Progenitor cell of endocrine pancreas (in vitro differentiated cells): ENCODE measurements around the gene GALNTL6. TPM values are rescaled to one million over a fixed set of nuclear protein-coding genes. Genes with fewer than 3 reads are reported as not detected.

ENCODE experiments used
- DNase-seq: peaks from one replicate; pipeline ENCODE4 v3.0.0; 2021; ENCODE audit warnings: low spot score; ENCODE audit not compliant: unreplicated experiment
- H3K27ac Mint-ChIP-seq: 2 replicates; pipeline ENCODE4 v1.8.0; 2021; ENCODE audit warnings: mild to moderate bottlenecking, moderate library complexity, mixed read lengths
- H3K27me3 Mint-ChIP-seq: 2 replicates; pipeline ENCODE4 v1.8.0; 2021; ENCODE audit warnings: mixed read lengths
- H3K36me3 Mint-ChIP-seq: 2 replicates; pipeline ENCODE4 v1.8.0; 2022; ENCODE audit warnings: mixed read lengths; ENCODE audit not compliant: insufficient read depth
- H3K4me1 Mint-ChIP-seq: 2 replicates; pipeline ENCODE4 v1.8.0; 2021; ENCODE audit warnings: low read depth, mixed read lengths
- H3K4me3 Mint-ChIP-seq: 2 replicates; pipeline ENCODE4 v1.8.0; 2021; ENCODE audit warnings: low read depth, mild to moderate bottlenecking, moderate library complexity, mixed read lengths
- H3K9me3 Mint-ChIP-seq: 2 replicates; pipeline ENCODE4 v1.8.0; 2021; ENCODE audit warnings: low read depth, mixed read lengths
- total RNA-seq: library from RNA; stranded (reverse); gene quantifications from 2 replicates; pipeline ENCODE4 v1.2.1, GENCODE V29; 2021
- TF ChIP-seq, protein P1 (sequence below): fragments of 200-600 bp; sonication (generic); IDR thresholded peaks from one replicate; pipeline ENCODE4 v1.5.0; 2021; ENCODE audit warnings: antibody characterized with exemption, mild to moderate bottlenecking; ENCODE audit not compliant: unreplicated experiment

GALNTL6 gene
- total RNA-seq, 1 donor from 2014 or later = 0.14 TPM

DNA sequence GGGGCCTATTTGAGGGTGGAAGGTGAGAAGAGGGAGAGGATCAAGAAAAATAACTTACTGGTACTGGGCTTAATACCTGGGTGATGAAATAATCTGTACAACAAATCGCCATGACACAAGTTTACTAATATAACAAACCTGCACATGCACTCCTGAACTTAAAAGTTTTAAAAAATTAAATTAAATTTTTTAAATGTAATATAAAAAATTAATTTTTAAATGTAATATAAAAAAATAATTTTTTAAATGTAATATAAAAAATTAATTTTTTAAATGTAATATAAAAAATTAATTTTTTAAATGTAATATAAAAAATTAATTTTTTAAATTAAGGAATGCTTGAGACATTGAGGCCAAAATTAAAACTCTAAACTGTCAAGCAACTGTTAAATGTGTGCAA is 1231.1 kb downstream of the GALNTL6 start:
- H3K4me3 Mint-ChIP-seq = no peak overlapping the region
- peaks cover 19% of the 10 kb centered on the region for H3K4me1 Mint-ChIP-seq
- no peaks in the 10 kb centered on the region for H3K9me3 Mint-ChIP-seq
- H3K27me3 Mint-ChIP-seq = no peaks in the 10 kb centered on the region
- TF ChIP-seq, protein P1, sequence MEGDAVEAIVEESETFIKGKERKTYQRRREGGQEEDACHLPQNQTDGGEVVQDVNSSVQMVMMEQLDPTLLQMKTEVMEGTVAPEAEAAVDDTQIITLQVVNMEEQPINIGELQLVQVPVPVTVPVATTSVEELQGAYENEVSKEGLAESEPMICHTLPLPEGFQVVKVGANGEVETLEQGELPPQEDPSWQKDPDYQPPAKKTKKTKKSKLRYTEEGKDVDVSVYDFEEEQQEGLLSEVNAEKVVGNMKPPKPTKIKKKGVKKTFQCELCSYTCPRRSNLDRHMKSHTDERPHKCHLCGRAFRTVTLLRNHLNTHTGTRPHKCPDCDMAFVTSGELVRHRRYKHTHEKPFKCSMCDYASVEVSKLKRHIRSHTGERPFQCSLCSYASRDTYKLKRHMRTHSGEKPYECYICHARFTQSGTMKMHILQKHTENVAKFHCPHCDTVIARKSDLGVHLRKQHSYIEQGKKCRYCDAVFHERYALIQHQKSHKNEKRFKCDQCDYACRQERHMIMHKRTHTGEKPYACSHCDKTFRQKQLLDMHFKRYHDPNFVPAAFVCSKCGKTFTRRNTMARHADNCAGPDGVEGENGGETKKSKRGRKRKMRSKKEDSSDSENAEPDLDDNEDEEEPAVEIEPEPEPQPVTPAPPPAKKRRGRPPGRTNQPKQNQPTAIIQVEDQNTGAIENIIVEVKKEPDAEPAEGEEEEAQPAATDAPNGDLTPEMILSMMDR = no peak
- no peak overlapping the region for H3K27ac Mint-ChIP-seq
- DNase-seq = no peak
- no peaks in the 10 kb centered on the region for H3K36me3 Mint-ChIP-seq

DNA sequence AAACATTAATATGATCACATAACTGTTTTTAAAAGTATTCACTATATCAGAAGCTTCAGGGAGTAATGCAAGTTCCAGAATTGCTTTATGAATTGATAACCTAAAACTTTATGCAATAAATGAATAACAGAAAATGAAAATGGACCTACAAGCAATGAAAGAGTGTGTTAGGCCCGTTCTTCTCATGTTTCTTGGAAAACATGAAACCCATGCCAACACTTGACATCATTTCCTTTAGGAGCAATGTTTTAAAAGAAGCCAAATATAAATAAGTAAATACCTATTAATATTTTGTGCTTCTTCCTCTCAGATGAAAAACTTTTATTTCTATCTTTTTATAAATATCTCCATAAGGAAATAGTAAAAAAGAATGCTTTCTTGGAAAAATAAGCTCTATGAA is 1232.4 kb downstream of the GALNTL6 start:
- no peaks in the 10 kb centered on the region for H3K36me3 Mint-ChIP-seq
- TF ChIP-seq, protein P1 = no peak
- no peak overlapping the region for H3K4me3 Mint-ChIP-seq
- peaks cover 9% of the 10 kb centered on the region for H3K4me1 Mint-ChIP-seq
- DNase-seq = no peak
- H3K27me3 Mint-ChIP-seq = no peaks in the 10 kb centered on the region
- no peak overlapping the region for H3K27ac Mint-ChIP-seq
- H3K9me3 Mint-ChIP-seq = no peaks in the 10 kb centered on the region

DNA sequence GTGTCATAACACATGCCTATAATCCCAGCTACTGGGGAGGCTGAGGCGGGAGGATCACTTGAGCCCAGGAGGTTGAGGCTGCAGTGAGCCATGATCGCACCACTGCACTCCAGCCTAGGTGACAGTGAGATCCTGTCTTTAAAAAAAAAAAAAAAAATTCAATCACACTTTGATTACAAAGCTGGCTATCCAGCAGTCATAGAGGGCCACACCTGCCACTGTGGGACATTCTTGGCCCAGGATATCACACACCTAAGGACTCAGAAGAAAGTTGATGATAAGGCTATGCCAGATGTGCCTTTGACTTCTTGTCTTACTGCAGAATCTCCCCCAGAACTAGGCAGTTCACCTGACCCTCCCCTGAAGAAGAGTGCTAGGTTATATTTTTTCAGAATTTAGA is 1232.9 kb downstream of the GALNTL6 start:
- Mint-ChIP-seq H3K27ac (no peak overlapping the region), H3K9me3 (no peaks in the 10 kb centered on the region), H3K4me3 (no peak overlapping the region), H3K27me3 (no peaks in the 10 kb centered on the region), H3K36me3 (no peaks in the 10 kb centered on the region), H3K4me1 (peaks cover 8% of the 10 kb centered on the region)
- TF ChIP-seq, protein P1 = no peak
- DNase-seq = no peak

DNA sequence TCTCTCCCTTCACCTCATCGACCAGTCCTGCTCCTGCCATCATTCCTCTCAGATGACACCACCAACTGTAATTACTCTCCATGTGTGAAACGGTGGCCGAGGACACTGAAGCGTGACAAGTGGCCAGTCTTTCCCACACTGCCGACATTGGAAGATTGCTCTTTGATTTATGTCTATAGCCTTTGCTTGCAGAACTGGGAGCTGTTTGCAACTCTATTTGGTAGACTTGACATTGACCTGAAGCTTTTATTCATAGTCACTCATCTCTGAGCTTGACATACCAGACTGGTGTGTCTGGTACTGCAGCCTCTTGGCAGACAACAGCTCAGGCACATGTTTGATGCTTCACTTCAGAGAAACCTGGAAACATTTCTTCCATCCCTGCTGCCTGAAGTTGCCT is 1233.6 kb downstream of the GALNTL6 start:
- TF ChIP-seq, protein P1 = no peak
- DNase-seq = no peak
- no peak overlapping the region for H3K27ac Mint-ChIP-seq
- no peaks in the 10 kb centered on the region for H3K27me3 Mint-ChIP-seq
- no peaks in the 10 kb centered on the region for H3K36me3 Mint-ChIP-seq
- peaks cover 8% of the 10 kb centered on the region for H3K4me1 Mint-ChIP-seq
- no peaks in the 10 kb centered on the region for H3K9me3 Mint-ChIP-seq
- H3K4me3 Mint-ChIP-seq = no peak overlapping the region

DNA sequence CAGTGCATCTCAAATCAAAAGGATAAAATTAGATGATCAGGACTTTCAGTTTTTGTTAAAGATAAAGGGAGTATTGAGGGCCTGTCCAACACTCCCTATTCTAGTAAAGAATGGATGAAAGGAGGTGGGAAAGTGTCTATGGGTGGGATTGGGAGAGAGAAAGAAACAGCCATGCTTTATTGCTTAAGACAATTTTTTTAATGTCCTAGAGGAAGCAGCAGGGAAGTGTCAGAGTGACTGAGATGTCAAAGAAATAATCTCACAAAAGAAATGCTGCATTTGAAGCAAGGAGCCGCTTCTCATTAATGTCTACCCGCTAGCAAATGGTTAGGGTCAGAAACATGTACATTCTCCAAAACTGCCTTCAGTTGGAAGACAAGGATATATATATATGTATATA is 1238.0 kb downstream of the GALNTL6 start:
- Mint-ChIP-seq H3K9me3 (no peaks in the 10 kb centered on the region), H3K27me3 (no peaks in the 10 kb centered on the region), H3K4me3 (no peak overlapping the region), H3K4me1 (peaks cover 13% of the 10 kb centered on the region), H3K36me3 (no peaks in the 10 kb centered on the region), H3K27ac (no peak overlapping the region)
- TF ChIP-seq, protein P1 = no peak
- DNase-seq = no peak
